Adrenal gland (tissue), 5 donors: ENCODE measurements around the gene CALD1.

ENCODE experiments used
- POLR2A ChIP-seq, 2 donors: fragments of 450-650 bp; IDR thresholded peaks; one replicate each; pipeline ENCODE4 v1.6.1; 2017; ENCODE audit warnings: antibody characterized with exemption in 2 of 2, mild to moderate bottlenecking in 2 of 2, moderate library complexity in 1 of 2
- TF ChIP-seq, protein P1 (sequence below), 6 experiments: fragments of 450-650 bp in 4 of 6; fragments of 200-600 bp in 2 of 6; sonication (generic) in 1 of 6; IDR thresholded peaks; 1 replicate in 5 of 6; 2 replicates in 1 of 6; pipeline versions ENCODE4 v1.5.1 to v1.8.0; 2016 to 2021; ENCODE audit warnings: antibody characterized with exemption in 6 of 6, mild to moderate bottlenecking in 2 of 6, moderate library complexity in 1 of 6
- donor health status: DM: no; HTN: no; CAD: no.

DNA sequence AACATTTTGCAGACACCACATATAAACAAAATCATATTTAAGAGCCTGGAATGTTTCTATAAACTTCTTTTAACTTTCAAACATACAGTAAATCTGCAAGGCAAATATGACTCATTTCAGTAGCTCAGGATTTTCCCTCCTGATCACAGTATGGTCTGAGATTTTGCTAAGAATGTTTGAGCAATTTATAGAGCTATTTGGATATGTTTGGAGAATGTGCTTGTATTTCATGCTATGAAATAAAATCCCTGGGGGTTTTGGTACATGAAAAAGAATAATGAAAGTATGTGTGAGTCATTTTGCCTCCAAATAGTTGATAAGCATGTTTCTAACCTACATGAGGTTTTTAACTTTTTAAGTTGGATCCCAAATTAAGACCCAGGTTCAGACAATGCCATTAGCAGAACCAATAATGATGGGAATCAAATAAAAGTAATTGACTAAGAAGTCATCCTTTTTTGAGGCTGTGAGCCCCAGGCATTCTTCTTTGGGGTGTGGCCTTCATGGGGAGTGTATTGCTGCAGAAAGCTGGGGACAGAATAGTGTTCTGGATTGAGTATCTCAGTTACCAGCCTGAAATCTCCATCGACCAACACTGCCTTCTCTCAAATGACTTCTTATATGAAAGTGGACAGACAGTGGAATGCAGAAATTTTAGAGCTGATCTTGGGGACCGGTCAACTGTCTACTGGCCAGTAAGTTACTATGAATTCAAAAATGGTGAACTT is 140.8 kb downstream of the CALD1 start:
- TF ChIP-seq, protein P1, sequence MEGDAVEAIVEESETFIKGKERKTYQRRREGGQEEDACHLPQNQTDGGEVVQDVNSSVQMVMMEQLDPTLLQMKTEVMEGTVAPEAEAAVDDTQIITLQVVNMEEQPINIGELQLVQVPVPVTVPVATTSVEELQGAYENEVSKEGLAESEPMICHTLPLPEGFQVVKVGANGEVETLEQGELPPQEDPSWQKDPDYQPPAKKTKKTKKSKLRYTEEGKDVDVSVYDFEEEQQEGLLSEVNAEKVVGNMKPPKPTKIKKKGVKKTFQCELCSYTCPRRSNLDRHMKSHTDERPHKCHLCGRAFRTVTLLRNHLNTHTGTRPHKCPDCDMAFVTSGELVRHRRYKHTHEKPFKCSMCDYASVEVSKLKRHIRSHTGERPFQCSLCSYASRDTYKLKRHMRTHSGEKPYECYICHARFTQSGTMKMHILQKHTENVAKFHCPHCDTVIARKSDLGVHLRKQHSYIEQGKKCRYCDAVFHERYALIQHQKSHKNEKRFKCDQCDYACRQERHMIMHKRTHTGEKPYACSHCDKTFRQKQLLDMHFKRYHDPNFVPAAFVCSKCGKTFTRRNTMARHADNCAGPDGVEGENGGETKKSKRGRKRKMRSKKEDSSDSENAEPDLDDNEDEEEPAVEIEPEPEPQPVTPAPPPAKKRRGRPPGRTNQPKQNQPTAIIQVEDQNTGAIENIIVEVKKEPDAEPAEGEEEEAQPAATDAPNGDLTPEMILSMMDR (IDR thresholded peaks at IDR 0.05), result no peak
- TF ChIP-seq POLR2A (IDR thresholded peaks at IDR 0.05), result no peak
